D341Med (cell line): ENCODE measurements around the gene SCAMP3.
"Not testable (repeated sequence)": the region's sequence is repeated elsewhere in the genome, so short reads cannot be mapped to it uniquely, and the experiment has no call there.

ENCODE experiments used
- DNase-seq: peaks from one replicate; pipeline ENCODE4 v3.0.0; 2012; ENCODE audit warnings: low spot score

SCAMP3 gene

DNA sequence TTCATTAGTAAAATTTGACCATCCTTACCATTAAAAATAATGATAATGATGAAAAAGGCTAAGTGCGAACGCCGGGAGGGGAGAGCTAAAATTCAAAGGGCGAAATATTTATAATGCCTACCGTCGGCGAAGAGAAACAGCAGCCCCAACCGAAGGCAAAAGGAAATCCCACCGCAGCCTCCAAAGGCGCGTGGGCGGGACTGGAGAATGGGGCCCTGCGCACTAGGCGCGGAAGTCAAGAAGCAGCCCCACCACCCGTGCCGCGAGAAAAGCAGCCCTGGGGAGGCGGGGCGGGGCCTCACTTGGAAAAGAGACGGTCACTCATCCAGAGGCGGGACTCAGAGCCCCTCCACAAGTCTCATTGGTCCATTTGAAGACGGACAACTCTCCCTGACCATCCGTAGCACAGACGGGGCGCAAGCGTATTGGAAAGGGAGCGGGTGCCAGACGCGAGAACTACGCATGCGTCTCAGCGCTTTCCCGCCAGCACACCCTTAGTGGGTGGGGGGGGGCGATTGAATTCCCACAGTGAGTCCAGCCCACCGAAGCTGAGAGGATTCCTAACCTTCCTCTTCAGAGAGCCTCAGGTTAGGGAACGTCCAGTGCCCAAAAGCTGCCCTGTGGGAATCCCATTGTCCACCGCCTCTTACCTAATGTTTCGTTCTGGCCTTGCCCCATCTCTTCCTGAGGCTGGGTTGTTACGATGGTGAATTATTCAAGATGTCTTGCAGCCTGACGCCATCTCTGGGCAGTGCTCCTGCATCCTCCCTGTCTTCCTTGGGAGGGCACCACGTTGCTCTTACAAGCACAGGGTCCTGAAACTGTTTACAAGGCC lies 34.7 kb downstream of the SCAMP3 start:
- peak; percentile 99 for DNase-seq

- peak; percentile 76 for DNase-seq
These were observed 35.3 kb downstream of the SCAMP3 start for GRCh38 chr1:155226910-155227260.

DNA sequence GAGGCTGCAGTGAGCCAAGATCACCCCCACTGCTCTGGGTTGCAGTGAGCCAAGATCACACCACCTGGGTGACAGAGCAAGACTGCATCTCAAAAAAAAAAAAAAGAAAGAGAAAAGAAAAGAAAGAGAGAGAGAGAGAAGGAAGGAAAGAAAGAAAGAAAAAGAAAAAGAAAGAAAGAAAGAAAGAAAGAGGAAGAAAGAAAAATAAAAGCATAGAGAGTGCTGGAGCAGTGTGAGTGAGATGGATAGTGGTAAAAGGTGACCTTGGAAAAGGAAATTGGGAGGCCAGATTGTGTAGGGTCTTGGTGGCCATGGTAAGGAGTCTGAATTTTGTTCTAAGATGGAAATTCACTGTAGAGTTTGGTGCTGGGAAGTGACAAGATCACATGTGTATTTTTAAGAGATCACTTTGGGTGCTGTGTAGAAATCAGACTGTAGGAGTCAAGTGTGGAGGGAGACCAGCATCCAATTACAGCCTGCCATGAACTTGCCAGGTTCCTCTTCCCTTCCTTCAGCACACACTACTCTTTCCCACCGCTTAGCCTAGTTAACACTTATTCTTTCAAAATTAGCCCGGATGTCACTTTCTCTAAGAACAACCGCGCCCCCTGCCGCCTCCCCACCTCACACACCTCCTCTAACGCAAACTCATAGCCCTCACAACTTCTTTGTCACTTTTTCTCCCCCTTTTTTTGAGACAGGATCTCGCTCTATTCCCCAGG lies 35.8 kb downstream of the SCAMP3 start:
- DNase-seq, result peak; percentile 82

- not testable (repeated sequence) for DNase-seq
These were observed 36.8 kb downstream of the SCAMP3 start for GRCh38 chr1:155225404-155225759.

GRCh38 chr1:155223047-155223446 lies 39.1 kb downstream of the SCAMP3 start:
- DNase-seq, result no peak

DNA sequence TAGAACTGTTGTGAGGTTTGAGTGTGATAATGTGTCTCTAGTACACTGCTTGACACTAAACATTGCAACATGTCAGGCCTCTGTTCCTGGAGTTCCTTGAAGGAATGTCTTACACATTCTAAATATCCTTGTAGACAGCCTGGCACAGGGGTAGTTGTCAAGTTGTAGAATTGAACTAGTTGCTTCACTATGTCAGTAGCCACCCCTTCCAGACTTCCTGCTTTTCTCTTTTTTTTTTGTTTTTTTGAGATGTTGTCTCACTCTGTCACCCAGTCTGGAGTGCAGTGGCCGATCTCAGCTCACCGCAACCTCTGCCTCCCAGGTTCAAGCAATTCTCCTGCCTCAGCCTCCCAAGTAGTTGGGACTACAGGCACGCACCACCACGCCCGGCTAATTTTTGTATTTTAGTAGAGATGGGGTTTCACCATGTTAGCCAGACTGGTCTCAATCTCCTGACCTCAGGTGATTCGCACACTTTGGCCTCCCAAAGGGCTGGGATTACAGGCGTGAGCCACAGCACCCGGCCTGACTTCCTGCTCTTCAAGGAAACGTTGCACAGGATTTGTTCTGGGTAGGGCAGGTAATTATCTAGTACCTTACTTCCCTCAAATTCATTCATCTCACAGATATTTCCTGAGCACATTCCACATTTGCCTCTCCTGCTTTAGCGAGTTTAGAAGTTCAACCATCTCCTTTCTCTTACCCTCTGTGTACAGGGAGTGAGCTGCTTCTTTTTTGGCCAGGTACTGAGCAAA lies 41.8 kb downstream of the SCAMP3 start:
- DNase-seq, result not testable (repeated sequence)

DNA sequence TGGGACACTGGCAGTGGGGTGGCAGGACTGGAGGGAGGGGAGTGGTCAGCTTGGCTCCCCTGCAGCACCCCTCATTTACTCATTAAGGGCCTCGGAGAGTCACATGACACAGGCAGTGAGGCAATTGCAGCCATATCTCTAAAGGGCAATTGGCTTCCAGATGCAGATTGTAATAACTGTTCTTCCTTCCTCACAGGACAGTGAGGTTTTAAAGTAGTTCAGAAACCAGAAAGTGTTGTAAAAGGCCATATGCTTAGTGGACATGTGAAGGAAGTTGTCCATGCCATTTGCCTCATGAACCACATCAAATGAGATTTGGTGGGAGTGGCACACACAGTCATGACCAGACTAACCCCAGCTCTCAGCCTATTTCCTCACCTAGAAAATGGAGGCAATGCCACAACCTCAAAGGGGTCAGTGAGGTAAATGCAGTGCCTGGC lies 42.5 kb downstream of the SCAMP3 start:
- no peak for DNase-seq

DNA sequence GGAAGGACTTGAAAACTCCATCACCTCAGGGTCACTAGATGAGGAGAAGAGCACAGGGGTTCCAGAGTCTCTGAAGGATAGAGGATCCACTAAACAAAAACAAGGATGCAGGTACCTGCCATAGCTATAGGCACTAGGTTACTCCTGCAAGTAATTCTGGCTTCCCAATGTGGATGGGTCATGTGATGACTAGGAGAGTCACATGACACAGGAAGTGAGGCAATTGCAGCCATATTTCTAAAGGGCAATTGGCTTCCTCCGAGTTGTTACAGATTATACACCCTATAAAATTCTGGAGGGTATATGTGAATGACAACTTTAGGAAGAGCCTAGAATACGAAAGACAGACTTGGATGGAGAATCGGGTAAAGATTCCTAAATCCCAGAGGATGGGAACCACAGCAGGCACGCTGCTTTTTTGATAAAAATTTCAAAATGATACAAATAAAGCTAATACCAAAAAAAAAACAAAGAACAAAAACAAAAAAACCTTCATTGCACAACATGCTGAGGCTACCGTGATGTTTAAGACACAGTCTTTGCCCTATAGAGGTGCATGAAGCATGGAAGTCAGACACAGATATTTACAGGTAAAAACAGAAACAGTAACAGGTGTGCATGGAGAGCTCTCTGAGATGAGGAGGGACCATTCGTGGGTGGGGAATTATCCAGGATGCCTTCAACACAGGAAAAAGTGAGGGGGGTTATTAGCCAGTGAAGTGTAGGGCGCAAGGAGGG lies 43.1 kb downstream of the SCAMP3 start:
- no peak for DNase-seq

DNA sequence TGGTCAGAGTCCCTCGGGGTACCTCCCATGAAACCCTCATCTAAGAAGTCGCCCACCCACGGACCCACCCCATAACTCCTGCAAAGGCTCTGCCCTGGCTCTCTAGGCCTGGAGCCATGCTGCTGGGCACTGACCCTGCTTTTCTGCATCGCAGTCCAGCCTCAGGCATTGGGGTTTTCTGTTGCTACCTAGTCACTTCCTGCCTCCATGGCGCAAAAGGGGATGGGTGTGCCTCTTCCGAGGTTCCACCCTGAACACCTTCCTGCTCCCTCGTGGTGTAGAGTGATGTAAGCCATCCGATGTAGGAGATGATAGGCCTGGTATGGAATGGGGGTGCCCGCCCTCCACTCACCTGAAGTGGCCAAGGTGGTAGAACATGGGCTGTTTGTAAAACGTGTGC lies 47.5 kb downstream of the SCAMP3 start:
- DNase-seq, result not testable (repeated sequence)

- not testable (repeated sequence) for DNase-seq
These were observed 50.1 kb downstream of the SCAMP3 start for GRCh38 chr1:155212051-155212440.

- DNase-seq, result not testable (repeated sequence)
These were observed 50.6 kb downstream of the SCAMP3 start for GRCh38 chr1:155211381-155212050.

DNA sequence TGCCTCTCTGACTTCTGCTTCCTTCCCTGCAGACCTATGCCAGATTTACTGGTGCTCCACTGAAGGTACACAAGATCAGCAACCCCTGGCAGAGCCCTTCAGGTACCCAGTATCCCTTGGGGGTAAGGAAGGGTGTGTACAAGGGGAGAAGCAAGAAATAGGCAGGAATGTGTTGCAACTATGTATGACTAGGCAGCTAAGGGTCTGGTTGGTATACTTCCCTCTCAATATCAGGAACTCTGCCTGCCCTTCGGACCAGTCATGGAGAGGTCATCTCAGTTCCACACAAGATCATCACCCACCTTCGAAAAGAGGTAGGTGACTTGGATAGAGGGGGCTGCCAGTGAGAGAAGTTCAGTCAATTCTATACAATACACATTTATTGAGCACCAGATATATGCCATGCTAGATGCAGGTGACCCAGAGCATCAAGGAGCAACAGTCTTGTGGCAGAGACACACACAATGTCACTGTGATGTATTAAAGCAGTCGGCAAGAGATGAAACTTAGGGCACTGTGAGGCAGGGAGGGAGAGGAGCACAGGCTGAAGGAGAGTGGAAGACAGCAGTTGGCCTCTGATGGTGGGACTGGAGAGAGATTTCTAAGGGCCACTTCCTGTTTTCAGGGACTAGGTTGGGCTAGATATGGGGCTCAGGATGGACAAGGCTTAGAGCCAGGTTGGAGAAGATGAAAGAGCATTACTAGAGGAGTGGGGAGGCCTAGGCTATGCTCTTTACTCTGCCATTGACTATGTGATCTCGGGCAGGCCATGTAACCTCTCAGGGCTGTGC lies 51.7 kb downstream of the SCAMP3 start:
- no peak for DNase-seq

- no peak for DNase-seq
These were observed 52.8 kb downstream of the SCAMP3 start for GRCh38 chr1:155209312-155209721.

DNA sequence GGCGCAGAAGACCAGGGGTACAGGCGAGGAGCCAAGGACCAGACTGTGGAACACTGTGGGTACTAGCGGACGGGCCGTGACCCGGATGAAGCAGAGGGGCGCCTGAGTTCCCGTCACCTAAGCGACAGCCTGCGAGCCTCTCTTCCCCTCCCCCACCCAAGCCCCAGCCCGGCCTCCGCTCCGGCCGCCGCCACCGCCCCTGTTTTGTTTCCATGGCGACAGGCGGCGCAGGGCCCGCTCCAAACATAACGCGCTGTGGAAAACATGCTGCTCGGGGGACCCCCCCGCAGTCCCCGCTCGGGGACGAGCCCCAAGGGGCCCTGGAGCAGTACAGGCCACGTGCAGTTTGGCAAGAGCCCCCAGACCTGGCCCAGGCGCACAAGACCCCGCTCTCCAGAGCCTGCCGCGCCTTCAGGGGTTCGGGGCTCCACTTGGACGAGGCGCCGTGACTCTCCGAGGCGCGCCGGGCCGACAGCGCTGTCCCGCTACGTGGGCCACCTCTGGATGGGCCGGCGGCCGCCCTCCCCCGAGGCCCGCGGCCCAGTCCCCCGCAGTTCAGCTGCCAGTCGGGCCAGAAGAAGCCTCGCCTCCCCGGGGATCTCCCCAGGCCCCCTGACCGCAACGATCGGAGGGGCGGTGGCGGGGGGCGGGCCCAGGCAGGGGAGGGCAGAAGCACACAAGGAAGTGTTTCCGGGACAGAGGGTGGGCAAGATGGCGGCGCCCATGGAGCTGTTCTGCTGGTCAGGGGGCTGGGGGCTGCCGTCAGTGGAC lies 53.4 kb downstream of the SCAMP3 start, which contains the start of gene MTX1:
Gene MTX1 (plus strand): TSS at position 155 of the 771 bp plus-strand sequence. CDS start 110 bp downstream, at position 265.
- DNase-seq, result peak; percentile 93

GRCh38 chr1:155207806-155208540 lies 54.2 kb downstream of the SCAMP3 start, which contains the start of gene THBS3:
Gene THBS3 (minus strand): TSS chr1:155207897. CDS start chr1:155207876, 21 bp downstream.
- DNase-seq, result peak; percentile 77

GRCh38 chr1:155206891-155207805 lies 55.0 kb downstream of the SCAMP3 start:
- peak; percentile 87 for DNase-seq
